ENCODE results near the gene SARDH. TPM values are rescaled to one million over a fixed set of nuclear protein-coding genes. Genes with fewer than 3 reads are reported as not detected.

The SARDH gene
- total and polyA plus RNA-seq, 11 donors: 0.19 to 1.7 (median 0.69) TPM

- DNase-seq: peak in 1 of 5 donors; percentile 46
- H3K4me3 ChIP-seq: no peak overlapping the region
- H3K27ac ChIP-seq: no peak overlapping the region
- H3K9me3 ChIP-seq: no peaks in the 10 kb centered on the region
- peaks cover 0 to 10% (median 0%) of the 10 kb centered on the region in 9 donors for H3K36me3 ChIP-seq
- no peaks in the 10 kb centered on the region for H3K27me3 ChIP-seq
- TF ChIP-seq CTCF (IDR thresholded peaks at IDR 0.05) (no peak), POLR2A (IDR thresholded peaks at IDR 0.05) (no peak)
- no peak for ATAC-seq
- intact Hi-C loops (cut with DNase I): loop anchor here in 3 of 10 donors (10.0 kb wide), 2 partner anchors 308 to 318 kb away; no protein-coding TSS in a partner anchor
- 85 to 97% (median 89%) methylated on average over 11 of the region's 11 CpGs for WGBS, 4 donors
- H3K4me1 ChIP-seq: peaks cover 0 to 44% (median 11%) of the 10 kb centered on the region in 12 donors
Observed at GRCh38 chr9:133786371-133786753, 48.2 kb upstream of the SARDH start.

GRCh38 chr9:133785753-133786370, 47.7 kb upstream of the SARDH start:
- Histone ChIP-seq H3K27ac (no peak overlapping the region), H3K36me3 (peaks cover 0 to 8% (median 0%) of the 10 kb centered on the region in 9 donors), H3K9me3 (no peaks in the 10 kb centered on the region), H3K4me1 (peaks cover 0 to 44% (median 11%) of the 10 kb centered on the region in 12 donors), H3K27me3 (no peaks in the 10 kb centered on the region), H3K4me3 (no peak overlapping the region)
- ATAC-seq (no peak), DNase-seq (no peak)
- intact Hi-C loops (cut with DNase I): loop anchor here in 3 of 10 donors (10.0 kb wide), 2 partner anchors 309 to 319 kb away; no protein-coding TSS in a partner anchor
- TF ChIP-seq POLR2A (IDR thresholded peaks at IDR 0.05): no peak
- TF ChIP-seq CTCF (IDR thresholded peaks at IDR 0.05): no peak
- WGBS, 4 donors: 90 to 96% (median 95%) methylated on average over 16 of the region's 16 CpGs

GRCh38 chr9:133784731-133785561, 46.8 kb upstream of the SARDH start:
- DNase-seq: peak in 2 of 5 donors; percentile 13 to 34

More at GRCh38 chr9:133784731-133785561, 46.8 kb upstream of the SARDH start:
- intact Hi-C loops (cut with DNase I): loop anchor here in 3 of 10 donors (10.0 kb wide), 2 partner anchors 310 to 320 kb away; no protein-coding TSS in a partner anchor
- Histone ChIP-seq H3K27me3 (no peaks in the 10 kb centered on the region), H3K4me3 (no peak overlapping the region), H3K36me3 (peaks cover 0 to 2% (median 0%) of the 10 kb centered on the region in 9 donors), H3K27ac (no peak overlapping the region), H3K4me1 (peaks cover 0 to 42% (median 9%) of the 10 kb centered on the region in 12 donors), H3K9me3 (no peaks in the 10 kb centered on the region)
- 94 to 96% (median 96%) methylated on average over 25 of the region's 25 CpGs for WGBS, 4 donors
- TF ChIP-seq CTCF (IDR thresholded peaks at IDR 0.05): no peak
- ATAC-seq: no peak

Measured in heart left ventricle (tissue), 16 donors.